ENCODE data around the gene DIP2B. TPM values are rescaled to one million over a fixed set of nuclear protein-coding genes. Genes with fewer than 3 reads are reported as not detected.

Gene DIP2B
- total and polyA plus RNA-seq, 2 donors (not counting 1 experiment from before 2014, with no cell fraction given), result 12.6 to 21.0 TPM

DNA sequence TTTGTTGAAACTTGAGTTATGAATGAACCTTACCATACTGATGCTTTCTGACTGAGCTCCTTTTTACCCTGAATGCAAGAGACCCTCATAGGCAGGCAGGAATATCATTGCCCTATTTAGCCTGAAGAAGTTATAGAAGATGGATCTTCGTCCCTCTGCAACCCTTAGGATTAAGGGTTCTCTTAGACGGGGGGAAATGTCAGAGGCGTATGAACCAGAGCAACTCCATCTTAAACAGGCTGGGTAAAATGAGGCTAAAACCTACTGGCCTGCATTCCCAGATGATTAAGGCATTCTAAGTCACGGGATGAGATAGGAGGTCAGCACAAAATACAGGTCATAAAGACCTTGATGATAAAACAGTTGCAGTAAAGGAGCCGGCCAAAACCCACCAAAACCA is 266.6 kb downstream of the DIP2B start:
- H3K4me2 ChIP-seq (ENCODE audit: extremely low read depth, insufficient read depth, low read length), result no peak overlapping the region
- no peak overlapping the region for H3K9ac ChIP-seq (ENCODE audit: insufficient read depth, low read length)
- TF ChIP-seq, protein P1, sequence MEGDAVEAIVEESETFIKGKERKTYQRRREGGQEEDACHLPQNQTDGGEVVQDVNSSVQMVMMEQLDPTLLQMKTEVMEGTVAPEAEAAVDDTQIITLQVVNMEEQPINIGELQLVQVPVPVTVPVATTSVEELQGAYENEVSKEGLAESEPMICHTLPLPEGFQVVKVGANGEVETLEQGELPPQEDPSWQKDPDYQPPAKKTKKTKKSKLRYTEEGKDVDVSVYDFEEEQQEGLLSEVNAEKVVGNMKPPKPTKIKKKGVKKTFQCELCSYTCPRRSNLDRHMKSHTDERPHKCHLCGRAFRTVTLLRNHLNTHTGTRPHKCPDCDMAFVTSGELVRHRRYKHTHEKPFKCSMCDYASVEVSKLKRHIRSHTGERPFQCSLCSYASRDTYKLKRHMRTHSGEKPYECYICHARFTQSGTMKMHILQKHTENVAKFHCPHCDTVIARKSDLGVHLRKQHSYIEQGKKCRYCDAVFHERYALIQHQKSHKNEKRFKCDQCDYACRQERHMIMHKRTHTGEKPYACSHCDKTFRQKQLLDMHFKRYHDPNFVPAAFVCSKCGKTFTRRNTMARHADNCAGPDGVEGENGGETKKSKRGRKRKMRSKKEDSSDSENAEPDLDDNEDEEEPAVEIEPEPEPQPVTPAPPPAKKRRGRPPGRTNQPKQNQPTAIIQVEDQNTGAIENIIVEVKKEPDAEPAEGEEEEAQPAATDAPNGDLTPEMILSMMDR (conservative IDR thresholded peaks at IDR 0.05 in 1 of 2, IDR thresholded peaks at IDR 0.05 in 1 of 2; ENCODE audit: low read depth in 1 of 2, low read length in 2 of 2), result no peak
- TF ChIP-seq EZH2 (IDR thresholded peaks at IDR 0.05; ENCODE audit: low read length, missing control alignments), result no peak
- no peak for DNase-seq (ENCODE audit: low read depth in 2 of 2)
- H3K79me2 ChIP-seq (ENCODE audit: control insufficient read depth, insufficient read depth, low read length), result peaks cover 38% of the 10 kb centered on the region
- no peaks in the 10 kb centered on the region for H3K9me3 ChIP-seq (ENCODE audit: control insufficient read depth, insufficient read depth, low read depth, low read length)
- no peak overlapping the region for H3K4me3 ChIP-seq (replicated peaks in 1 of 4; ENCODE audit: control extremely low read depth in 1 of 4, insufficient read depth in 1 of 4, low read depth in 3 of 4, low read length in 4 of 4)
- H2AFZ ChIP-seq (ENCODE audit: low read length), result no peak overlapping the region
- H3K27me3 ChIP-seq (ENCODE audit: control insufficient read depth, insufficient read depth, low read length), result no peaks in the 10 kb centered on the region
- H4K20me1 ChIP-seq (ENCODE audit: control insufficient read depth, extremely low read depth, insufficient read depth, low read length), result no peaks in the 10 kb centered on the region
- H3K4me1 ChIP-seq (ENCODE audit: control insufficient read depth, extremely low read depth, insufficient read depth, low read length), result no peaks in the 10 kb centered on the region
- no peaks in the 10 kb centered on the region for H3K36me3 ChIP-seq (ENCODE audit: control insufficient read depth, insufficient read depth, low read length)
- no peak overlapping the region for H3K27ac ChIP-seq (ENCODE audit: insufficient read depth, low read length)

DNA sequence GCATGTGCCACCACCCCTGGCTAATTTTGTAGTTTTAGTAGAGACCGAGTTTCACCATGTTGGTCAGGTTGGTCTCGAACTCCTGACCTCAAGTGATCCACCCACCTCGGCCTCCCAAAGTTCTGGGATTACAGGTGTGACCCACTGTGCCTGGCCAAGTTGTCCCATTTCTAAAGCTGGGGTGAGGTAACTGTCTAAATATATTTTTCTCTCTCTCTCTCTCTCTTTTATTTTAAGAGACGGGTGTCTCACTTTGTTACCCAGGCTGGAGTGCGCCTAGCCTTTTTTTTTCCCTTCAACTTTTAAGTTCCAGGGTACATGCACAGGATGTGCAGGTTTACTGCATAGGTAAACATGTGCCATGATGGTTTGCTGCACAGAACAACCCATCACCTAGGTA is 267.7 kb downstream of the DIP2B start:
- Histone ChIP-seq H3K9ac (ENCODE audit: insufficient read depth, low read length) (no peak overlapping the region), H3K27me3 (ENCODE audit: control insufficient read depth, insufficient read depth, low read length) (no peaks in the 10 kb centered on the region), H3K27ac (ENCODE audit: insufficient read depth, low read length) (no peak overlapping the region), H2AFZ (ENCODE audit: low read length) (no peak overlapping the region), H4K20me1 (ENCODE audit: control insufficient read depth, extremely low read depth, insufficient read depth, low read length) (no peaks in the 10 kb centered on the region), H3K36me3 (ENCODE audit: control insufficient read depth, insufficient read depth, low read length) (no peaks in the 10 kb centered on the region), H3K4me1 (ENCODE audit: control insufficient read depth, extremely low read depth, insufficient read depth, low read length) (no peaks in the 10 kb centered on the region), H3K79me2 (ENCODE audit: control insufficient read depth, insufficient read depth, low read length) (peaks cover 30% of the 10 kb centered on the region), H3K4me2 (ENCODE audit: extremely low read depth, insufficient read depth, low read length) (no peak overlapping the region), H3K9me3 (ENCODE audit: control insufficient read depth, insufficient read depth, low read depth, low read length) (no peaks in the 10 kb centered on the region), H3K4me3 (replicated peaks in 1 of 4; ENCODE audit: control extremely low read depth in 1 of 4, insufficient read depth in 1 of 4, low read depth in 3 of 4, low read length in 4 of 4) (no peak overlapping the region)
- no peak for DNase-seq (ENCODE audit: low read depth in 2 of 2)
- no peak for TF ChIP-seq EZH2 (IDR thresholded peaks at IDR 0.05; ENCODE audit: low read length, missing control alignments)
- TF ChIP-seq, protein P1 (conservative IDR thresholded peaks at IDR 0.05 in 1 of 2, IDR thresholded peaks at IDR 0.05 in 1 of 2; ENCODE audit: low read depth in 1 of 2, low read length in 2 of 2), result no peak

DNA sequence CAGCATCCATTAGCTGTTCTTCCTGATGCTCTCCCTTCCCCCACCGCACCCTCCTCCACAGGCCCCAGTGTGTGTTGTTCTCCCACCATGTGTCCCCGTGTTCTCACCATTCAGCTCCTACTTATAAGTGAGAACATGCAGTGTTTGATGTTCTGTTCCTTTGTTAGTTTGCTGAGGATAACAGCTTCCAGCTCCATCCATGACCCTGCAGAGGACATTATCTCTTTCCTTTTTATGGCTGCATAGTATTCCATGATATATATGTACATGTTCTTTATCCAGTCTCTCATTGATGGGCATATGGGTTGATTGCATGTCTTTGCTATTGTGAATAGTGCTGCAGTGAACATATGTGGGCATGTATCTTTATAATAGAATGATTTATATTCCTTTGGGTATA is 268.1 kb downstream of the DIP2B start:
- H3K4me1 ChIP-seq (ENCODE audit: control insufficient read depth, extremely low read depth, insufficient read depth, low read length), result no peaks in the 10 kb centered on the region
- no peaks in the 10 kb centered on the region for H4K20me1 ChIP-seq (ENCODE audit: control insufficient read depth, extremely low read depth, insufficient read depth, low read length)
- H3K9ac ChIP-seq (ENCODE audit: insufficient read depth, low read length), result no peak overlapping the region
- H3K79me2 ChIP-seq (ENCODE audit: control insufficient read depth, insufficient read depth, low read length), result peaks cover 30% of the 10 kb centered on the region
- no peak overlapping the region for H2AFZ ChIP-seq (ENCODE audit: low read length)
- H3K9me3 ChIP-seq (ENCODE audit: control insufficient read depth, insufficient read depth, low read depth, low read length), result no peaks in the 10 kb centered on the region
- no peaks in the 10 kb centered on the region for H3K27me3 ChIP-seq (ENCODE audit: control insufficient read depth, insufficient read depth, low read length)
- no peak overlapping the region for H3K4me2 ChIP-seq (ENCODE audit: extremely low read depth, insufficient read depth, low read length)
- no peaks in the 10 kb centered on the region for H3K36me3 ChIP-seq (ENCODE audit: control insufficient read depth, insufficient read depth, low read length)
- no peak for DNase-seq (ENCODE audit: low read depth in 2 of 2)
- H3K27ac ChIP-seq (ENCODE audit: insufficient read depth, low read length), result no peak overlapping the region
- TF ChIP-seq, protein P1 (conservative IDR thresholded peaks at IDR 0.05 in 1 of 2, IDR thresholded peaks at IDR 0.05 in 1 of 2; ENCODE audit: low read depth in 1 of 2, low read length in 2 of 2), result no peak
- no peak overlapping the region for H3K4me3 ChIP-seq (replicated peaks in 1 of 4; ENCODE audit: control extremely low read depth in 1 of 4, insufficient read depth in 1 of 4, low read depth in 3 of 4, low read length in 4 of 4)
